Left colon (tissue), 2 donors: ENCODE measurements around the gene TOR1A. TPM values are rescaled to one million over a fixed set of nuclear protein-coding genes. Genes with fewer than 3 reads are reported as not detected.
A peak's percentile ranks its signal among the peaks of the same experiment; 100 is the strongest.
"Not testable (repeated sequence)": the region's sequence is repeated elsewhere in the genome, so short reads cannot be mapped to it uniquely, and the experiment has no call there.

Source experiments
- ATAC-seq: fragments of 200-7000 bp; cut with Tn5 transposase; one replicate; pipeline ENCODE4 v1.9.1; 2020; ENCODE audit warnings: mild to moderate bottlenecking, moderate library complexity
- DNase-seq, 2 donors: peaks; one replicate each; pipeline ENCODE4 v3.0.0-alpha.2; 2020
- intact Hi-C, 2 donors: fragments of 100-400 bp; cut with DNase I in 1 of 2; cut with micrococcal nuclease in 1 of 2; formaldehyde crosslinking; loops; one replicate each; pipeline versions ENCODE4 v1.11.2 to v1.14.0; 2022; cut with DNase I, micrococcal nuclease
- total RNA-seq, 2 donors: library from RNA; stranded (reverse); fragmentation: NEBNext Ultra II Directional; extraction: Animal tissue kit (Norgen Biotek cat#: 25700); gene quantifications; one replicate each; pipeline ENCODE4 v1.2.1, GENCODE V29; 2021
- donor health status: DM: no; HTN: no; CAD: no.
- donor health status: DM: yes; HTN: yes; CAD: no.

Gene TOR1A
- total RNA-seq, 2 donors from 2014 or later: 30.7 to 36.9 TPM

- DNase-seq (no peak), ATAC-seq (no peak)
- intact Hi-C loops: no loop called here
Observed at GRCh38 chr9:129801504-129801903, 22.4 kb downstream of the TOR1A start.

GRCh38 chr9:129798973-129799372 lies 25.0 kb downstream of the TOR1A start:
- intact Hi-C loops: no loop called here
- no peak for DNase-seq
- ATAC-seq: no peak

- DNase-seq, intact Hi-C loops, ATAC-seq: not testable (repeated sequence)
Observed at GRCh38 chr9:129796029-129796428, 27.9 kb downstream of the TOR1A start.

- ATAC-seq (no peak), DNase-seq (no peak)
- intact Hi-C loops: no loop called here
Observed at GRCh38 chr9:129794549-129794948, 29.4 kb downstream of the TOR1A start.

- ATAC-seq (peak; percentile 16), DNase-seq (no peak)
- intact Hi-C loops: loop anchor here in 1 of 2 donors (10.0 kb wide), 1 partner anchor 52 kb away; no protein-coding TSS in a partner anchor
Observed at GRCh38 chr9:129786481-129786880, 37.5 kb downstream of the TOR1A start.

- ATAC-seq: no peak
- intact Hi-C loops: loop anchor here in 1 of 2 donors (10.0 kb wide), 1 partner anchor 51 kb away; no protein-coding TSS in a partner anchor
Observed at GRCh38 chr9:129785866-129786265, 38.1 kb downstream of the TOR1A start.

GRCh38 chr9:129784970-129785369 lies 39.0 kb downstream of the TOR1A start:
- intact Hi-C loops: loop anchor here (5.0 to 10.0 kb wide), 3 partner anchors 48 to 143 kb away; partner anchors contain the start of gene ASB6 (in 1 of the 2)
- not testable (repeated sequence) for ATAC-seq, DNase-seq

More at GRCh38 chr9:129785866-129786265, 38.1 kb downstream of the TOR1A start:
- DNase-seq: no peak

GRCh38 chr9:129783516-129784361 lies 40.2 kb downstream of the TOR1A start:
- ATAC-seq (peak; percentile 94), DNase-seq (peak in 1 of 2 donors; percentile 60)
- intact Hi-C loops: loop anchor here (5.0 to 10.0 kb wide), 3 partner anchors 46 to 141 kb away; partner anchors contain the start of gene ASB6 (in 1 of the 2)

GRCh38 chr9:129781981-129782380 lies 42.0 kb downstream of the TOR1A start:
- ATAC-seq: no peak
- intact Hi-C loops: loop anchor here (5.0 to 10.0 kb wide), 3 partner anchors 45 to 140 kb away; partner anchors contain the start of gene ASB6 (in 1 of the 2)

GRCh38 chr9:129781131-129781530 lies 42.8 kb downstream of the TOR1A start:
- intact Hi-C loops: loop anchor here (5.0 to 10.0 kb wide), 3 partner anchors 44 to 139 kb away; partner anchors contain the start of gene ASB6 (in 1 of the 2)
- ATAC-seq (no peak), DNase-seq (no peak)

More at GRCh38 chr9:129781981-129782380, 42.0 kb downstream of the TOR1A start:
- no peak for DNase-seq

GRCh38 chr9:129779560-129780190 lies 44.3 kb downstream of the TOR1A start:
- DNase-seq (no peak), ATAC-seq (no peak)
- intact Hi-C loops: loop anchor here (5.0 to 10.0 kb wide), 3 partner anchors 42 to 137 kb away; partner anchors contain the start of gene ASB6 (in 1 of the 2)

GRCh38 chr9:129778469-129778868 lies 45.5 kb downstream of the TOR1A start:
- intact Hi-C loops: no loop called here
- DNase-seq: no peak
- peak; percentile 50 for ATAC-seq

- intact Hi-C loops: no loop called here
- ATAC-seq (no peak), DNase-seq (no peak)
Observed at GRCh38 chr9:129777769-129778130, 46.2 kb downstream of the TOR1A start.

GRCh38 chr9:129776938-129777768 lies 46.8 kb downstream of the TOR1A start:
- intact Hi-C loops: no loop called here
- peak; percentile 75 for ATAC-seq

GRCh38 chr9:129776566-129776937 lies 47.4 kb downstream of the TOR1A start:
- intact Hi-C loops: no loop called here
- DNase-seq (no peak), ATAC-seq (no peak)

More at GRCh38 chr9:129776938-129777768, 46.8 kb downstream of the TOR1A start:
- DNase-seq: peak; percentile 76 to 84

GRCh38 chr9:129776096-129776495 lies 47.8 kb downstream of the TOR1A start:
- intact Hi-C loops, DNase-seq, ATAC-seq: not testable (repeated sequence)

GRCh38 chr9:129775448-129775798 lies 48.5 kb downstream of the TOR1A start:
- intact Hi-C loops: no loop called here
- ATAC-seq (no peak), DNase-seq (no peak)

GRCh38 chr9:129774791-129775447 lies 49.0 kb downstream of the TOR1A start:
- intact Hi-C loops: no loop called here
- DNase-seq (no peak), ATAC-seq (no peak)
